ENCODE results near the gene HS3ST6. TPM values are rescaled to one million over a fixed set of nuclear protein-coding genes. Genes with fewer than 3 reads are reported as not detected.

HS3ST6 gene
- total and polyA plus RNA-seq, 2 of the 13 experiments (the other 11 are each of a cell fraction or from before 2014, with no cell fraction given) = not detected

DNA sequence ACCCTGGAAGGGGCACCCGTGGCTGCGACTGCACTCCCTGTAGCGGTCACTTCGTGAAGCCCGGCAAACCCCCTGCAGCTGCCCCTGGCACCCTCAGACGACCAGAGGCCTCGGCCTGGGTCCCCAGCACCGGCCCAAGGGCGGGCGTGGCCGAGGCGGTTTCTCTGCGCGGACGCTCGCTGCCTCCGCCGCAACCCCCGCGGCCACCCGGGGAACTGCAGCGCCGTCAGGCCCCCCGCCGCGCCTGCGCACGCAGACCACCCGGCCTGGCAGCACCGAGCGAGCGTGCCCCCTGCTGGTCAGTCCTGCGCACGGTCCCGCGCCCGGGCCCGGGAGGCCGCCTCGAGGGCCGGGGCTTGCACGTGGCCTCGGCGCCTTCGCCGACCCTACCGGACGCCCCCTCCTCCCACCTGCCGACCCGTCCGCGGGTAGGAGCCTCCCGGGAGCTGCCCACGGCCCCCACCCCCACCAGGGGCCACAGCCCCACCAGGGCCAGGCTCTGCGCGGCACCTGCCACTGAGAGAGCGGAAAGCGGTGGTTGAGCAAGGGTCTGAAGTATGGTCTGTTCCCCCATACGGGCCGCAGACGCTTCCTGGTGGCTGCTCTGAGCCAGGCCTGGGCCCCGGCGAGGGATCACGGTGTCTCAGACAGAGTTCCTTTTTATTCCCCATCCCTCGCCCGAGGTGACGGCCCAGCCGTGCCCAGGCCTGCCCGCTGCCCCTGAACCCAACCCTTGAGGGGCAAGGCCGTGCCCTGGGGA, 11.5 kb upstream of the HS3ST6 start (continued):
- no peak for TF ChIP-seq ZNF646 (CRISPR knock-in tag; IDR thresholded peaks at IDR 0.05)
- peak; percentile 24; the same call in 1 of the 2 replicates for TF ChIP-seq ZNF367 (CRISPR knock-in tag; IDR thresholded peaks at IDR 0.05; ENCODE audit: borderline replicate concordance)
- peak; percentile 40; the same call in 1 of the 2 replicates for TF ChIP-seq ZNF281 (CRISPR knock-in tag; IDR thresholded peaks at IDR 0.05; ENCODE audit: borderline replicate concordance)
- TF ChIP-seq JARID2 (CRISPR knock-in tag; IDR thresholded peaks at IDR 0.05; ENCODE audit: insufficient replicate concordance) = no peak
- TF ChIP-seq ZMYM3 (CRISPR knock-in tag; IDR thresholded peaks at IDR 0.05) = no peak
- TF ChIP-seq PAF1 (CRISPR knock-in tag; IDR thresholded peaks at IDR 0.05) = no peak
- TF ChIP-seq SIN3A (IDR thresholded peaks at IDR 0.05; ENCODE audit: borderline replicate concordance, low read depth, low read length) = no peak
- TF ChIP-seq ZNF20 (CRISPR knock-in tag; IDR thresholded peaks at IDR 0.05) = no peak
- peak; percentile 97 for TF ChIP-seq BORCS8-MEF2B (CRISPR knock-in tag; IDR thresholded peaks at IDR 0.05)
- TF ChIP-seq ZNF782 (CRISPR knock-in tag; IDR thresholded peaks at IDR 0.05; ENCODE audit: borderline replicate concordance) = peak; percentile 54; the same call in 1 of the 2 replicates
- no peak; the same call in 1 of the 2 replicates for TF ChIP-seq ZNF670 (CRISPR knock-in tag; IDR thresholded peaks at IDR 0.05; ENCODE audit: borderline replicate concordance)
- TF ChIP-seq KAT7 (CRISPR knock-in tag; IDR thresholded peaks at IDR 0.05; ENCODE audit: borderline replicate concordance) = no peak
- TF ChIP-seq ZNF460 (CRISPR knock-in tag; IDR thresholded peaks at IDR 0.05; ENCODE audit: borderline replicate concordance) = no peak
- no peak for TF ChIP-seq RARG (CRISPR knock-in tag; IDR thresholded peaks at IDR 0.05; ENCODE audit: low read depth)
- peak; percentile 96 for TF ChIP-seq ZBTB38 (CRISPR knock-in tag; IDR thresholded peaks at IDR 0.05)
- TF ChIP-seq NFIC (IDR thresholded peaks at IDR 0.05; ENCODE audit: low read length) = no peak
- no peak for TF ChIP-seq SOX6 (IDR thresholded peaks at IDR 0.05)
- no peak for TF ChIP-seq SOX6 (CRISPR knock-in tag; IDR thresholded peaks at IDR 0.05)
- TF ChIP-seq TEAD3 (CRISPR knock-in tag; optimal IDR thresholded peaks at IDR 0.05; ENCODE audit: borderline replicate concordance) = no peak
- no peak for TF ChIP-seq ZNF639 (CRISPR knock-in tag; conservative IDR thresholded peaks at IDR 0.05)
